ENCODE measurements around the gene GRWD1. TPM values are rescaled to one million over a fixed set of nuclear protein-coding genes. Genes with fewer than 3 reads are reported as not detected.

Gene GRWD1
- total RNA-seq, 1 experiment from 2014 or later = 56.7 TPM

DNA sequence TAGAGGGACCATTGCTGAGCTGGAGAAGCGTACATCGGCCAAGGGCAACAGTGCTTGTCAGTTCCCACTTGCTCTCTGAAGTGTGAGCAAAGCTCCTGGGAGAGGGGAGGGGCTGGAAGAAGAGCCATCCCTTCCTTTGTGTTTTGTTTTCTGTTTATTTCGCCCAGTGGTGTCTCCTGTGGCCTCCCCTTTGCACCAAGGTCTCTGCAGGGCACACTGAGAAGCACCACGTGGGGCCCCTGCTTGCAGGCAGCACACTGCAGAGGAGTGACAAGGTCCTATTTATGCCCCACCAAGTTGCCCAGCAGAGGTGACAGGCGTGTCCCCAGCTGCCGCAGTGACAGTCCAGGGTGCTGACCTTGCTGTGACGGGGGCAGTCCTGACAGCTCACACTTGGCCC lies 28.4 kb upstream of the GRWD1 start:
- Histone ChIP-seq H3K36me3 (ENCODE audit: control insufficient read depth, insufficient read depth, low read length) (no peaks in the 10 kb centered on the region), H3K9me3 (ENCODE audit: control insufficient read depth, insufficient read depth, low read depth, low read length) (no peaks in the 10 kb centered on the region), H3K27me3 (ENCODE audit: control insufficient read depth, insufficient read depth, low read length) (no peaks in the 10 kb centered on the region), H3K4me3 (ENCODE audit: low read depth in 2 of 2, low read length in 2 of 2) (no peak overlapping the region), H3K4me1 (ENCODE audit: control insufficient read depth, insufficient read depth, low read length) (no peaks in the 10 kb centered on the region), H3K27ac (ENCODE audit: low read length) (no peak overlapping the region)
- ATAC-seq (no peak), DNase-seq (ENCODE audit: low read depth, low spot score) (no peak)
- intact Hi-C loops (cut with micrococcal nuclease; ENCODE audit: unreplicated experiment) (no loop called here), in situ Hi-C loops (cut with HindIII; ENCODE audit: low pct_unique_long_range_greater_than_20kb, low sequenced_read_pairs) (no loop called here)
- POLR2A ChIA-PET = no interaction called here
- no peak for TF ChIP-seq POLR2AphosphoS5 (IDR thresholded peaks at IDR 0.05; ENCODE audit: low read depth, low read length)
- TF ChIP-seq SIN3A (IDR thresholded peaks at IDR 0.05; ENCODE audit: borderline replicate concordance, insufficient read depth, low read depth, low read length) = no peak
- no peak for TF ChIP-seq TCF7L2 (IDR thresholded peaks at IDR 0.05; ENCODE audit: low read depth, low read length)
- TF ChIP-seq, protein P1, sequence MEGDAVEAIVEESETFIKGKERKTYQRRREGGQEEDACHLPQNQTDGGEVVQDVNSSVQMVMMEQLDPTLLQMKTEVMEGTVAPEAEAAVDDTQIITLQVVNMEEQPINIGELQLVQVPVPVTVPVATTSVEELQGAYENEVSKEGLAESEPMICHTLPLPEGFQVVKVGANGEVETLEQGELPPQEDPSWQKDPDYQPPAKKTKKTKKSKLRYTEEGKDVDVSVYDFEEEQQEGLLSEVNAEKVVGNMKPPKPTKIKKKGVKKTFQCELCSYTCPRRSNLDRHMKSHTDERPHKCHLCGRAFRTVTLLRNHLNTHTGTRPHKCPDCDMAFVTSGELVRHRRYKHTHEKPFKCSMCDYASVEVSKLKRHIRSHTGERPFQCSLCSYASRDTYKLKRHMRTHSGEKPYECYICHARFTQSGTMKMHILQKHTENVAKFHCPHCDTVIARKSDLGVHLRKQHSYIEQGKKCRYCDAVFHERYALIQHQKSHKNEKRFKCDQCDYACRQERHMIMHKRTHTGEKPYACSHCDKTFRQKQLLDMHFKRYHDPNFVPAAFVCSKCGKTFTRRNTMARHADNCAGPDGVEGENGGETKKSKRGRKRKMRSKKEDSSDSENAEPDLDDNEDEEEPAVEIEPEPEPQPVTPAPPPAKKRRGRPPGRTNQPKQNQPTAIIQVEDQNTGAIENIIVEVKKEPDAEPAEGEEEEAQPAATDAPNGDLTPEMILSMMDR (IDR thresholded peaks at IDR 0.05) = no peak
- TF ChIP-seq, protein P2, sequence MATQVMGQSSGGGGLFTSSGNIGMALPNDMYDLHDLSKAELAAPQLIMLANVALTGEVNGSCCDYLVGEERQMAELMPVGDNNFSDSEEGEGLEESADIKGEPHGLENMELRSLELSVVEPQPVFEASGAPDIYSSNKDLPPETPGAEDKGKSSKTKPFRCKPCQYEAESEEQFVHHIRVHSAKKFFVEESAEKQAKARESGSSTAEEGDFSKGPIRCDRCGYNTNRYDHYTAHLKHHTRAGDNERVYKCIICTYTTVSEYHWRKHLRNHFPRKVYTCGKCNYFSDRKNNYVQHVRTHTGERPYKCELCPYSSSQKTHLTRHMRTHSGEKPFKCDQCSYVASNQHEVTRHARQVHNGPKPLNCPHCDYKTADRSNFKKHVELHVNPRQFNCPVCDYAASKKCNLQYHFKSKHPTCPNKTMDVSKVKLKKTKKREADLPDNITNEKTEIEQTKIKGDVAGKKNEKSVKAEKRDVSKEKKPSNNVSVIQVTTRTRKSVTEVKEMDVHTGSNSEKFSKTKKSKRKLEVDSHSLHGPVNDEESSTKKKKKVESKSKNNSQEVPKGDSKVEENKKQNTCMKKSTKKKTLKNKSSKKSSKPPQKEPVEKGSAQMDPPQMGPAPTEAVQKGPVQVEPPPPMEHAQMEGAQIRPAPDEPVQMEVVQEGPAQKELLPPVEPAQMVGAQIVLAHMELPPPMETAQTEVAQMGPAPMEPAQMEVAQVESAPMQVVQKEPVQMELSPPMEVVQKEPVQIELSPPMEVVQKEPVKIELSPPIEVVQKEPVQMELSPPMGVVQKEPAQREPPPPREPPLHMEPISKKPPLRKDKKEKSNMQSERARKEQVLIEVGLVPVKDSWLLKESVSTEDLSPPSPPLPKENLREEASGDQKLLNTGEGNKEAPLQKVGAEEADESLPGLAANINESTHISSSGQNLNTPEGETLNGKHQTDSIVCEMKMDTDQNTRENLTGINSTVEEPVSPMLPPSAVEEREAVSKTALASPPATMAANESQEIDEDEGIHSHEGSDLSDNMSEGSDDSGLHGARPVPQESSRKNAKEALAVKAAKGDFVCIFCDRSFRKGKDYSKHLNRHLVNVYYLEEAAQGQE (IDR thresholded peaks at IDR 0.05; ENCODE audit: insufficient read depth in 1 of 2, low read depth in 2 of 2, low read length in 1 of 2) = no peak
- no TSS peak for BruUV-seq (replicated peaks)
- CTCF ChIA-PET = no interaction called here

DNA sequence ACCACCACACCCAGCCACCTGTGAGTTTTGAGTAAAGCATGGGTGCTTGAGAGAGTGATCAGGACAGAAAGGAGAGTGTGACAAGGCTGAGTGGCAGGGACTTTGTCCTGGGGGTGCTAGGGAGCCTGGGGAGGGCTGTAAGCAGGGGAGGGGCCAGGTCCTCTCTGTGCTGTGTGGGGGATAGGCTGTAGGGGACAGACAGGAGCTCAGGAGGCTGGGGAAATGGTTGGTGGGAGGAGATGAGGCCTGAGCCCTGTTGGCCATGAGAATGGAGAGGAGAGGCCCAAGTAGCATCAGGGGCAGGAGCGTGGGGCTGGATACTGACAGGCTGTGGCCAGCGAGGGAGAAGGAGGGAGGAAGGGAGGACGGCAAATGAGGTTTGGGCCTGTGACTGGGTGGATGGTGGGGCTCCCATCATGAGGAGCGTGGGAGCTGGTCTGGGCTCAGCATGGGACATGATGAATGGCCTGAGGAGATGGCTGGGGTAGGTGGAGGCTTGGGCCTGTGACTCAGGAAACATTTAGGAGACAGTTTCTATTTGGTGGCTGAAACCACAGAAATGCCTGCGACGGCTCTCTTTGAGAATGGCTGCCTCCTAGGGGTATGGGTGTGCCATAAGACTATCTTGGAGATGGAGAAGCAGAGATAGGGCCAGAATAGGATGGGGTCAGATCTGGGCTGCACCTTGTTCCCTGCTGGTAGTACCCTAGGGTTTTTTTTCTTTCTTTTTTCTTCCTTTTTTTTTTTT lies 27.3 kb upstream of the GRWD1 start:
- H3K27ac ChIP-seq (ENCODE audit: low read length) = no peak overlapping the region
- intact Hi-C loops (cut with micrococcal nuclease; ENCODE audit: unreplicated experiment) = no loop called here
- in situ Hi-C loops (cut with HindIII; ENCODE audit: low pct_unique_long_range_greater_than_20kb, low sequenced_read_pairs) = no loop called here
- H3K36me3 ChIP-seq (ENCODE audit: control insufficient read depth, insufficient read depth, low read length) = no peaks in the 10 kb centered on the region
- ChIA-PET CTCF (interaction anchor here (0.7 kb wide), 1 partner anchor 909 kb away, joined by 4 read pairs; no protein-coding TSS in a partner anchor), POLR2A (interaction anchor here (0.7 kb wide), 1 partner anchor 16 kb away, joined by 4 read pairs; no protein-coding TSS in a partner anchor)
- BruUV-seq (replicated peaks) = no TSS peak
- no peaks in the 10 kb centered on the region for H3K27me3 ChIP-seq (ENCODE audit: control insufficient read depth, insufficient read depth, low read length)
- DNase-seq (ENCODE audit: low read depth, low spot score) = no peak
- no peaks in the 10 kb centered on the region for H3K4me1 ChIP-seq (ENCODE audit: control insufficient read depth, insufficient read depth, low read length)
- TF ChIP-seq, protein P2 (IDR thresholded peaks at IDR 0.05; ENCODE audit: insufficient read depth in 1 of 2, low read depth in 2 of 2, low read length in 1 of 2) = no peak
- TF ChIP-seq POLR2AphosphoS5 (IDR thresholded peaks at IDR 0.05; ENCODE audit: low read depth, low read length) = no peak
- TF ChIP-seq, protein P1 (IDR thresholded peaks at IDR 0.05) = no peak
- no peak for TF ChIP-seq SIN3A (IDR thresholded peaks at IDR 0.05; ENCODE audit: borderline replicate concordance, insufficient read depth, low read depth, low read length)
- TF ChIP-seq TCF7L2 (IDR thresholded peaks at IDR 0.05; ENCODE audit: low read depth, low read length) = no peak
- 0 out of 2 replicates have a peak, but pooled peaks have one; percentile 10 for ATAC-seq
- no peaks in the 10 kb centered on the region for H3K9me3 ChIP-seq (ENCODE audit: control insufficient read depth, insufficient read depth, low read depth, low read length)
- no peak overlapping the region for H3K4me3 ChIP-seq (ENCODE audit: low read depth in 2 of 2, low read length in 2 of 2)
